H1 (cell line): ENCODE data around the gene CORO7. TPM values are rescaled to one million over a fixed set of nuclear protein-coding genes. Genes with fewer than 3 reads are reported as not detected.

ENCODE experiments used
- MAX ChIP-seq: IDR thresholded peaks from 2 replicates; pipeline ENCODE4 v1.6.1; 2012; ENCODE audit warnings: inconsistent platforms
- RAD21 ChIP-seq, 2 experiments: IDR thresholded peaks in 1 of 2; conservative IDR thresholded peaks in 1 of 2; 2 replicates each; pipeline ENCODE4 v1.6.1; 2011; ENCODE audit warnings: low read depth in 2 of 2, low read length in 2 of 2, improper control_type of control experiment in 1 of 2, inconsistent platforms in 1 of 2, mild to moderate bottlenecking in 1 of 2, moderate library complexity in 1 of 2
- SIRT6 ChIP-seq: IDR thresholded peaks from one replicate; pipeline ENCODE4 v1.7.1; 2012; ENCODE audit warnings: low read length, inconsistent platforms
- SUZ12 ChIP-seq: fragments of 200-600 bp; sonication (generic); IDR thresholded peaks from 2 replicates; pipeline ENCODE4 v1.6.1; 2012; ENCODE audit warnings: mild to moderate bottlenecking, inconsistent platforms, low read length, moderate library complexity, mixed read lengths
- polyA plus RNA-seq, 7 experiments: library from polyadenylated mRNA; depleted of rRNA in 3 of 7; stranded (reverse) in 5 of 7; unstranded in 2 of 7; fragments of >200 nt in 5 of 7; fragments of 200-250 nt in 2 of 7; gene quantifications; 1 replicate in 5 of 7; 2 replicates in 1 of 7; 4 replicates in 1 of 7; pipeline versions ENCODE4 v1.2.1 to v1.2.3, GENCODE V29; 2011 to 2013; ENCODE audit warnings: missing spikeins in 2 of 7, mixed read lengths in 2 of 7
- total RNA-seq: library from RNA; stranded (reverse); fragmentation: NEBNext Ultra II Directional; extraction: Animal tissue kit (Norgen Biotek cat#: 25700); gene quantifications from 2 replicates; pipeline ENCODE4 v1.2.1, GENCODE V29; 2021

CORO7 gene
- total and polyA plus RNA-seq, 2 of the 8 experiments (the other 6 are each of a cell fraction or from before 2014, with no cell fraction given) = 25.2 to 29.8 TPM

DNA sequence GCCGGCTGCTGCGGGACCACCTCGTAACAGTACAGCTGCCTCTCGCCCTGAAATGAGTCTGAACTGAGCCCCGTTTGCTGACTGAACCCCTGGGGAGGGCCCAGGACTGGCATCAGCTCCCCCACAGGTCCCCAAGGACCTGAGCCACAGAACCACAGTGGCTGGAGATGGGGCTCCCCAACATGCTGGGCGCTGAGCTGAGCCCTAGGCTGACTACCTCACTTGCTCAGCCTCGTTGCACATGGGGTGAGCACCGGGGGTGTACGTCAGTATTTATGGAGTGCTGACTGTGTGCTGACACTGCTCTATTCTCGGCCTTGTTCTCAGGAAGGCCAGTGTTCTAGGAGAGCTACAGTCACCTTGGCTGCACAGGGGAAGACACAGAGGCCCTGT lies 51.4 kb downstream of the CORO7 start (continued):
- TF ChIP-seq MAX (no peak), SIRT6 (no peak), SUZ12 (no peak), RAD21 (IDR thresholded peaks at IDR 0.05 in 1 of 2, conservative IDR thresholded peaks at IDR 0.05 in 1 of 2; ENCODE audit: low read depth in 2 of 2, low read length in 2 of 2) (no peak)
